ENCODE results near the gene SPINK2. TPM values are rescaled to one million over a fixed set of nuclear protein-coding genes. Genes with fewer than 3 reads are reported as not detected.
A peak's percentile ranks its signal among the peaks of the same experiment; 100 is the strongest.

The SPINK2 gene
- total and polyA plus RNA-seq, 2 of the 13 experiments (the other 11 are each of a cell fraction or from before 2014, with no cell fraction given), result not detected

DNA sequence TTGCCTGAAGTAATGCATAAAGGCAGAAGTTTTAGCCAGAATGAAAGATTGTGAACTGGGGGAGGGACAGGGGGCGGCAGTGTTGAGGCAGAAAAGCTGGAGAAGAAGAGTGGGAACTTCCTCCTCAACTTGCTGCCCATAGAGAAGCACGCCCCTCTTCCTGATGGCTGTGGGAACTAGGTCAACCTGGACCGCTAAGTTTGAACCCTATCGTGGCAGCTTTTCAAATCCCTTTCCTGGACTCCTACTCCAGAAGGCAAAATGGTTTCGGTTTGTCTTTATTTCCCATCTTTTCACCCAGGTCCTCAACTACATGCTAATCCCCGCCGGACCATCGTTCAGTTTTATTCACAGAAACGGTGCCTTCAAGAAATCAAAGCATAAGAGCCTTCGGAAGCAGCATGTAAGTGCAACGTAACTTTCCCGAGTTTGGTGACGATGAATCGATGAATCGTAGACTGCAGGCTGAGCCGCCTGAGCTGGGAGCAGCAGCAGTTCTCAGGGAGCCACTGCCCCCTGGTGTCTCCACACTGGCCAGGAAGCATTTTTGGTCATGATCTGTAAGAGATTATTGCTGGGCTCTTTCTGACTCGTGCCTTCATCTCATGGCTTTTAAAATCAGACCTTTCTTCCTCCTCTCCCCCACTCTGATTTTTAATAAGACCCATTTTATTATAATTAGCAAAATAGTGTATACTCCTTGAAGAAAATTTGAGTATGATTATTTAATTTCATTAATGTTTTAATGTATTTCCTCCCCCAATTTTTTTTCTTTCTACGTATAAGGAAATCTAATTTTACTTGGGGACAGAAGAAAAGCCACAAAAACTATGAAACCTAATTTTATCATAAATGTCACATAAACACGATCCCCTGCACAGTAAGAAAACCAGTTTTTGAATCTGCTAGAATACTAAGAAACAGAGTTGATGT is 21.4 kb downstream of the SPINK2 start (continued):
- no peak for TF ChIP-seq SOX13 (IDR thresholded peaks at IDR 0.05)
- peak in 1 of 2 experiments; percentile 25; a peak in 1 of 4 replicates for TF ChIP-seq SOX13 (CRISPR knock-in tag; conservative IDR thresholded peaks at IDR 0.05 in 1 of 2, IDR thresholded peaks at IDR 0.05 in 1 of 2)
- peak in 1 of 2 experiments; percentile 38; a peak in 1 of 4 replicates for TF ChIP-seq KLF16 (CRISPR knock-in tag; IDR thresholded peaks at IDR 0.05)
- TF ChIP-seq ZNF546 (CRISPR knock-in tag; conservative IDR thresholded peaks at IDR 0.05), result no peak
- TF ChIP-seq SPEN (CRISPR knock-in tag; IDR thresholded peaks at IDR 0.05; ENCODE audit: low read depth), result 0 out of 2 replicates have a peak, but pooled peaks have one; percentile 25
- TF ChIP-seq ZNF552 (CRISPR knock-in tag; IDR thresholded peaks at IDR 0.05; ENCODE audit: borderline replicate concordance), result no peak
- TF ChIP-seq ZBTB1 (CRISPR knock-in tag; IDR thresholded peaks at IDR 0.05; ENCODE audit: borderline replicate concordance), result no peak
- peak; percentile 32; the same call in 1 of the 2 replicates for TF ChIP-seq ELF3 (CRISPR knock-in tag; IDR thresholded peaks at IDR 0.05)
- no peak for TF ChIP-seq ZNF891 (CRISPR knock-in tag; IDR thresholded peaks at IDR 0.05)
- TF ChIP-seq ZNF331 (CRISPR knock-in tag; IDR thresholded peaks at IDR 0.05), result peak; percentile 47; the same call in 1 of the 2 replicates
- peak; percentile 77 for TF ChIP-seq ASH2L (IDR thresholded peaks at IDR 0.05; ENCODE audit: insufficient read length, low read depth, low read length)
- TF ChIP-seq HDAC2 (CRISPR knock-in tag; IDR thresholded peaks at IDR 0.05), result peak; percentile 29; the same call in 1 of the 2 replicates
- TF ChIP-seq SAP130 (CRISPR knock-in tag; IDR thresholded peaks at IDR 0.05; ENCODE audit: low read depth), result peak; percentile 23; the same call in 1 of the 2 replicates
- TF ChIP-seq HNRNPH1 (optimal IDR thresholded peaks at IDR 0.05; ENCODE audit: low read depth, low read length), result no peak
- TF ChIP-seq, protein P1, sequence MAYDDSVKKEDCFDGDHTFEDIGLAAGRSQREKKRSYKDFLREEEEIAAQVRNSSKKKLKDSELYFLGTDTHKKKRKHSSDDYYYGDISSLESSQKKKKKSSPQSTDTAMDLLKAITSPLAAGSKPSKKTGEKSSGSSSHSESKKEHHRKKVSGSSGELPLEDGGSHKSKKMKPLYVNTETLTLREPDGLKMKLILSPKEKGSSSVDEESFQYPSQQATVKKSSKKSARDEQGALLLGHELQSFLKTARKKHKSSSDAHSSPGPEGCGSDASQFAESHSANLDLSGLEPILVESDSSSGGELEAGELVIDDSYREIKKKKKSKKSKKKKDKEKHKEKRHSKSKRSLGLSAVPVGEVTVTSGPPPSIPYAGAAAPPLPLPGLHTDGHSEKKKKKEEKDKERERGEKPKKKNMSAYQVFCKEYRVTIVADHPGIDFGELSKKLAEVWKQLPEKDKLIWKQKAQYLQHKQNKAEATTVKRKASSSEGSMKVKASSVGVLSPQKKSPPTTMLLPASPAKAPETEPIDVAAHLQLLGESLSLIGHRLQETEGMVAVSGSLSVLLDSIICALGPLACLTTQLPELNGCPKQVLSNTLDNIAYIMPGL (CRISPR knock-in tag; IDR thresholded peaks at IDR 0.05; ENCODE audit: borderline replicate concordance in 1 of 2, low read depth in 1 of 2), result peak; percentile 78 to 79; a peak in 2 of 4 replicates
- no peak for TF ChIP-seq CEBPB (IDR thresholded peaks at IDR 0.05; ENCODE audit: borderline replicate concordance, low read depth, low read length)
- TF ChIP-seq TMF1 (CRISPR knock-in tag; IDR thresholded peaks at IDR 0.05; ENCODE audit: low read depth), result no peak
- no peak for TF ChIP-seq ZBTB14 (CRISPR knock-in tag; IDR thresholded peaks at IDR 0.05)
- no peak for TF ChIP-seq ZNF883 (CRISPR knock-in tag; IDR thresholded peaks at IDR 0.05; ENCODE audit: not compliant biosample characterization)
- TF ChIP-seq MAX (IDR thresholded peaks at IDR 0.05), result 0 out of 2 replicates have a peak, but pooled peaks have one; percentile 11
- peak; percentile 34; the same call in 1 of the 2 replicates for TF ChIP-seq POGZ (CRISPR knock-in tag; IDR thresholded peaks at IDR 0.05)
